K562 (cell line): ENCODE measurements around the gene ZNF326. TPM values are rescaled to one million over a fixed set of nuclear protein-coding genes. Genes with fewer than 3 reads are reported as not detected.

Experiments
- AFF4 ChIP-seq: sonication (generic); formaldehyde crosslinking; IDR thresholded peaks from 2 replicates; pipeline ENCODE4 v1.8.0; 2023; ENCODE audit warnings: mild to moderate bottlenecking, missing genetic modification reagents
- BACH1 ChIP-seq: fragments of 200-800 bp; sonication (Bioruptor generic); IDR thresholded peaks from 2 replicates; pipeline ENCODE4 v1.6.1; 2016; ENCODE audit warnings: missing genetic modification characterization, missing compliant biosample characterization
- FOXM1 ChIP-seq, 2 experiments: fragments of 450-650 bp in 1 of 2; sonication (generic) in 1 of 2; formaldehyde crosslinking in 1 of 2; IDR thresholded peaks; 2 replicates each; pipeline versions ENCODE4 v1.6.1 to v1.9.0; 2017 to 2022; ENCODE audit warnings: low read depth in 2 of 2, mild to moderate bottlenecking in 2 of 2, missing genetic modification reagents in 1 of 2, moderate library complexity in 1 of 2
- GATAD2B ChIP-seq: fragments of 450-650 bp; IDR thresholded peaks from 2 replicates; pipeline ENCODE4 v1.6.1; 2017; ENCODE audit warnings: mild to moderate bottlenecking, borderline replicate concordance
- HES1 ChIP-seq: fragments of 450-650 bp; IDR thresholded peaks from 2 replicates; pipeline ENCODE4 v1.6.1; 2016; ENCODE audit warnings: low read depth, mild to moderate bottlenecking, moderate library complexity
- MIER1 ChIP-seq: fragments of 450-650 bp; IDR thresholded peaks from 2 replicates; pipeline ENCODE4 v1.6.1; 2016; ENCODE audit warnings: antibody characterized with exemption, mild to moderate bottlenecking, low read depth
- PHF20 ChIP-seq: fragments of 450-650 bp; IDR thresholded peaks from 2 replicates; pipeline ENCODE4 v1.6.1; 2018; ENCODE audit not compliant: partially characterized antibody
- SRSF7 ChIP-seq: fragments of 200-400 bp; formaldehyde crosslinking; optimal IDR thresholded peaks from 2 replicates; pipeline ENCODE3; 2017; ENCODE audit warnings: mild to moderate bottlenecking, low read depth, low read length
- UBTF ChIP-seq, 2 experiments: IDR thresholded peaks; 2 replicates each; pipeline ENCODE4 v1.6.1; 2012; ENCODE audit warnings: improper control_type of control experiment in 2 of 2, low read depth in 2 of 2, low read length in 2 of 2, borderline replicate concordance in 1 of 2
- ZBTB5 ChIP-seq: fragments of 450-650 bp; IDR thresholded peaks from 2 replicates; pipeline ENCODE4 v1.6.1; 2017; ENCODE audit warnings: antibody characterized with exemption
- ZFX ChIP-seq: sonication (generic); formaldehyde crosslinking; IDR thresholded peaks from 2 replicates; pipeline ENCODE4 v1.8.0; 2022; ENCODE audit warnings: mild to moderate bottlenecking, missing genetic modification reagents, moderate library complexity
- ZNF217 ChIP-seq: sonication (generic); formaldehyde crosslinking; IDR thresholded peaks from 2 replicates; pipeline ENCODE4 v1.8.0; 2022; ENCODE audit warnings: mild to moderate bottlenecking, missing genetic modification reagents
- ZSCAN32 ChIP-seq: fragments of 450-650 bp; formaldehyde crosslinking; IDR thresholded peaks from 2 replicates; pipeline ENCODE4 v1.4.0; 2020; ENCODE audit warnings: mild to moderate bottlenecking, moderate library complexity
- polyA plus RNA-seq, 8 experiments: library from polyadenylated mRNA; depleted of rRNA in 4 of 8; stranded (reverse) in 5 of 8; unstranded in 3 of 8; fragments of >200 nt; fragmentation: Nextera tagmentation in 2 of 8; fragmentation: Illumina TruSeq in 1 of 8; extraction: Ambion mirVana in 2 of 8; extraction: Trizol in 1 of 8; gene quantifications; 2 replicates each; pipeline versions ENCODE4 v1.2.1 to v1.2.3, GENCODE V29; 2011 to 2014; ENCODE audit warnings: inconsistent platforms in 1 of 8, missing spikeins in 1 of 8
- total RNA-seq, 7 experiments: library from RNA; depleted of rRNA in 6 of 7; stranded (reverse); fragments of >200 nt in 6 of 7; fragmentation: Illumina TruSeq in 2 of 7; extraction: Trizol in 2 of 7; gene quantifications; 2 replicates each; pipeline versions ENCODE4 v1.2.1 to v1.2.3, GENCODE V29; 2011 to 2021; ENCODE audit warnings: low replicate concordance in 1 of 7

Gene ZNF326
- total and polyA plus RNA-seq, 9 of the 15 experiments (the other 6 are each of a cell fraction or from before 2014, with no cell fraction given) = 7.2 to 33.2 (median 20.1) TPM

- TF ChIP-seq AFF4 (CRISPR knock-in tag) (peak; percentile 93; the same call in 1 of the 2 replicates), UBTF (IDR thresholded peaks at IDR 0.05; ENCODE audit: borderline replicate concordance in 1 of 2, low read depth in 2 of 2, low read length in 2 of 2) (peak; percentile 78 to 87), ZFX (CRISPR knock-in tag) (peak; percentile 100), FOXM1 (IDR thresholded peaks at IDR 0.05; ENCODE audit: low read depth) (no peak), FOXM1 (CRISPR knock-in tag; IDR thresholded peaks at IDR 0.05; ENCODE audit: low read depth) (no peak), SRSF7 (no peak), BACH1 (no peak), HES1 (0 out of 2 replicates have a peak, but pooled peaks have one; percentile 26), ZBTB5 (no peak), ZSCAN32 (CRISPR knock-in tag) (peak; percentile 57; the same call in 1 of the 2 replicates), MIER1 (peak; percentile 56; the same call in 1 of the 2 replicates), ZNF217 (CRISPR knock-in tag) (no peak), PHF20 (peak; percentile 79), GATAD2B (0 out of 2 replicates have a peak, but pooled peaks have one; percentile 29)
These were observed at the start of gene ZNF326 (continued) for GRCh38 chr1:89994805-89995597.
